Ovary (tissue), 3 donors: ENCODE results near the gene OR10D3.

Source experiments
- CTCF ChIP-seq, 3 donors: fragments of 450-650 bp in 2 of 3; fragments of 200-600 bp in 1 of 3; IDR thresholded peaks; one replicate each; pipeline versions ENCODE4 v1.5.1 to v1.8.0; 2016 to 2022; ENCODE audit warnings: antibody characterized with exemption in 3 of 3, mild to moderate bottlenecking in 1 of 3
- EP300 ChIP-seq: sonication (generic); formaldehyde crosslinking; IDR thresholded peaks from one replicate; pipeline ENCODE4 v1.6.1; 2017; ENCODE audit warnings: antibody characterized with exemption
- POLR2A ChIP-seq: fragments of 450-650 bp; IDR thresholded peaks from one replicate; pipeline ENCODE4 v1.6.1; 2017; ENCODE audit warnings: antibody characterized with exemption, mild to moderate bottlenecking, moderate library complexity
- donor health status: DM: no; HTN: no; CAD: no.

GRCh38 chr11:124153821-124154220, 29.3 kb upstream of the OR10D3 start:
- TF ChIP-seq CTCF (IDR thresholded peaks at IDR 0.05) (no peak), POLR2A (no peak), EP300 (no peak)
